ENCODE data around the gene FAM219A.
A peak's percentile ranks its signal among the peaks of the same experiment; 100 is the strongest.

The FAM219A gene

GRCh38 chr9:34380511-34381315 is 77.7 kb downstream of the FAM219A start:
- TF ChIP-seq CTCF (IDR thresholded peaks at IDR 0.05; ENCODE audit: extremely low read depth, missing control alignments): no peak
- DNase-seq (ENCODE audit: low spot score): peak; percentile 93

- TF ChIP-seq CTCF (IDR thresholded peaks at IDR 0.05; ENCODE audit: extremely low read depth, missing control alignments): no peak
- DNase-seq (ENCODE audit: low spot score): no peak
Observed at GRCh38 chr9:34380034-34380510, 78.3 kb downstream of the FAM219A start.

- DNase-seq (ENCODE audit: low spot score): peak; percentile 93
- peak; percentile 95 for TF ChIP-seq CTCF (IDR thresholded peaks at IDR 0.05; ENCODE audit: extremely low read depth, missing control alignments)
Observed at GRCh38 chr9:34379334-34380033, 78.9 kb downstream of the FAM219A start.

- DNase-seq (ENCODE audit: low spot score): no peak
- TF ChIP-seq CTCF (IDR thresholded peaks at IDR 0.05; ENCODE audit: extremely low read depth, missing control alignments): no peak
Observed at GRCh38 chr9:34378376-34379060, 79.9 kb downstream of the FAM219A start.

- no peak for DNase-seq (ENCODE audit: low spot score)
- TF ChIP-seq CTCF (IDR thresholded peaks at IDR 0.05; ENCODE audit: extremely low read depth, missing control alignments): no peak
Observed at GRCh38 chr9:34377404-34377746, 81.0 kb downstream of the FAM219A start.

- TF ChIP-seq CTCF (IDR thresholded peaks at IDR 0.05; ENCODE audit: extremely low read depth, missing control alignments): no peak
- DNase-seq (ENCODE audit: low spot score): peak; percentile 99
Observed at GRCh38 chr9:34376596-34377403, 81.6 kb downstream of the FAM219A start, which contains the start of gene MYORG. Gene MYORG, minus strand, starts transcription at chr9:34376898. Its CDS starts 3,955 bp downstream, at chr9:34372943.

Data from GM20000 (cell line).